HG02870 (cell line): ENCODE results near the gene SCAF4.
A peak's percentile ranks its signal among the peaks of the same experiment; 100 is the strongest.
"Not testable (repeated sequence)": the region's sequence is repeated elsewhere in the genome, so short reads cannot be mapped to it uniquely, and the experiment has no call there.

Experiments
- ATAC-seq: cut with Tn5 transposase; IDR thresholded peaks from one replicate; pipeline ENCODE4 v1.9.1; 2021; ENCODE audit warnings: mild to moderate bottlenecking, moderate library complexity; ENCODE audit not compliant: unreplicated experiment

Gene SCAF4

GRCh38 chr21:31737586-31738397, 5.9 kb upstream of the SCAF4 start:
- not testable (repeated sequence) for ATAC-seq

GRCh38 chr21:31735511-31735992, 3.6 kb upstream of the SCAF4 start:
- ATAC-seq: no peak

- no peak for ATAC-seq
These were observed 1.7 kb upstream of the SCAF4 start for GRCh38 chr21:31733551-31734149.

- ATAC-seq: no peak
These were observed 956 bp upstream of the SCAF4 start for GRCh38 chr21:31732597-31733550.

- ATAC-seq: peak; percentile 17
These were observed 662 bp downstream of the SCAF4 start for GRCh38 chr21:31731056-31731856.

DNA sequence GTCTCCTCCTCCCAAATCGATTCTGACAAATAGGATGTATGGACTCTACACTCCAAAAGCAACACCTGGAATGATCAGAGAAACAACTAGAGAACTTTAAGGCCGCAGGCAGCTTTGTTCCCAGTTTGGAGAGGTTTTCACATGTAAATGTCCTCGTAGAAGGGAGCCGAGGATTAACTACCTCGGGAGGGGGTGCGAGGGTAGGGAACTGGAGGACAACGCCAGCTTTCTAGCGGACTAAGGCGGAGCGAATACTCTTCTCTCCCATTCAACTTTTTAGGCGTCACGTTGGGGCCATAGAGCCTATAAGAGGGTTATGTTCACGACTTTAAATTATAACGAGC, 1.2 kb downstream of the SCAF4 start:
- ATAC-seq: no peak

DNA sequence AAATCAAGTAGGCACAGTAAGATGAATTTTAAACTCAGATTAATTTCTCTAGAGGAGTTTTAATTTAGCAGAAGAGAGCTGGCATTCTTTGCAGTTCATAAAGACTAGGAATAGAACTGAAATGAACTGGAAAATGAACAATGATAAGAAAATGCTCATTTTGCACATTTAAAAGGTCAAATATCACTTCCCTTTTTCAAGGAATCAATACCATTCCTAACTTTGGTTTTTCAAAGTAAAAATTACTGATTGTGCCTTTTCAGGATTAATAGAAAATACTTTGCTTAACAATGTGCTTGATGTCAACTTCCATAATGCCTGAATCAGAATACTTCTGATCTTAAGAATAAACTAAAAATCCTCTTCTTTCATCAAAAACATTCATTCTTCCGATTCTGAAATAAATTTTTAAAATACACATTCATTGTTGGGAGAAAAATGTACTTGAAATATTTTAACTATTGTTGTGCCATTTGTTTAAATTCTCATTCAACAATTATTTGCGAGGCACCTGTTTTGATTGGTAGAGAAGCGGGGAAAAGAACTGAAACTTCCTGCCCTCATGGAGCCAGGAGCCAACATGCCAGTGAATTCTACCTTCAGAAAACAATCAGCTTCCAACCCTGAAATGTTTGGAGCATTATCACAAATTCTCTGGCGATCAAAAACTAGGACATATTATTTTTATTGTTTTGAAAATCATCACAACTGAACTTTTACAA, 2.1 kb downstream of the SCAF4 start:
- ATAC-seq: no peak

GRCh38 chr21:31728952-31729351, 3.0 kb downstream of the SCAF4 start:
- ATAC-seq: no peak

DNA sequence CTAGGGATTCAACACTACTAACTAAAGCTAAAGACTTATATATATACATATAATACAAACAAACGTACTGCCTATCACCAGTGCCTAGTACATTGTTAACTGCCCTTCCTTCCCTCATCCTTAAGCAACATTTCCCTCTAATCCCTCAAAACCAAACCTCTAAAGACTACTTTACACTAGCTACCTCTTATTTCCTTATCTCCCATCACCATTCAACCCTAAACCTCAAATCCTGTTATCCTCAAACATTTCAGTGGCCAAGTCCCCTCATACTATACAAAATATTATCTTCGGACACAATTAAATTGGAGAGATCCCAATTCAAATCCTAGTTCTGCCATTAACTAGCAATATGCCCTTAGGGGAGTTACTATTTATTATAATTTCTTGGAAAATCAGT, 3.7 kb downstream of the SCAF4 start:
- no peak for ATAC-seq

DNA sequence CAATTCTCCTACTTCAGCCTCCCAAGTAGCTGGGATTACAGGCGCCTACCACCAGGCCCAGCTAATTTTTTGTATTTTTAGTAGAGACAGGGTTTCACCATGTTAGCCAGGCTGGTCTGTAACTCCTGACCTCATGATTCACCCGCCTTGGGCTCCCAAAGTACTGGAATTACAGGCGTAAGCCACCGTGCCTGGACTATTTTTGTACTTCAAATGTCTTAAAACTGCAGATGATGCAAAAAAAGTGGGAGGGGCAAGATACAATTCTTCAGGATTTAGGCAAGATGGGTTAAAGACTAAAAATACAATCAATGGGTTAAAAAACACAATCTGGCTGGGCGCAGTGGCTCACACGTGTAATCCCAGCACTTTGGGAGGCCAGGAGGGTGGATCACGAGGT, 4.7 kb downstream of the SCAF4 start:
- ATAC-seq: no peak

- no peak for ATAC-seq
These were observed 5.5 kb downstream of the SCAF4 start for GRCh38 chr21:31726407-31726806.

GRCh38 chr21:31725202-31725839, 6.6 kb downstream of the SCAF4 start:
- peak; percentile 75 for ATAC-seq

DNA sequence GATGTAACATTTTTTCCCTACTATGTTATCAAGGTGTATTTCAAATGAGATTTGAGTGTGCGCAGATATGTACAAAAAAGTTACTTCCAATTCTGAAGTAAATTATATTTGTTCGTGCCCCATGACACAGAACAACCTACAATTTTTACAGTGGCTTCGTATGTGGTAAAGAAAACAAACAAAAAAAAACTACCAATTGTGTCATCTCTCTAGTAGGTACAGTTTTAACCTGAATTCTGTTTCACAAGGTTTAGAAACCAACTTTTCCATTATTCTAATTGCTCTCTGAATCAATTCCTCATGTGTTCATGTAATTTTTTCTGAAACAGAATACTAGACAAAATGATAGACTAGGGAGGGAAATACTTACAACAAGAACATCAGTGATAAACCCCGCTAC, 7.4 kb downstream of the SCAF4 start:
- ATAC-seq: no peak

GRCh38 chr21:31721381-31721780, 10.5 kb downstream of the SCAF4 start:
- ATAC-seq: no peak

DNA sequence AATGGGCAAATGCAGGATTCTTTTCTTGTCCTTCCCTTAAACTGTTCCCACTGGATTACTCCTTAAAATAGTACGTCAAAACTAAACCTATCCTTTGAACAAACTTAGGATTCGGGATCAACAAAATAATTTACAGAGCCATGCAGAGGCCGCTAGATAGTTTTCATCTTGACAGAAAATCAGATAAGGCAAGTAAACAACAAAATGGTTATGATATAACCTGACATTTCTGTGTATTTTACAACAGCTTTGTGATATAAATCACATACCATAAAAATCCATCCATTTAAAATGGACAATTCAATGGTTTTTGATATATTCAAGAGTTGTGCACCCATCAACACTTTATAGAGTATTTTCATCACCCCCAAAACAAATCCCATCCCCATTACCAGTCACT, 11.2 kb downstream of the SCAF4 start:
- no peak for ATAC-seq

DNA sequence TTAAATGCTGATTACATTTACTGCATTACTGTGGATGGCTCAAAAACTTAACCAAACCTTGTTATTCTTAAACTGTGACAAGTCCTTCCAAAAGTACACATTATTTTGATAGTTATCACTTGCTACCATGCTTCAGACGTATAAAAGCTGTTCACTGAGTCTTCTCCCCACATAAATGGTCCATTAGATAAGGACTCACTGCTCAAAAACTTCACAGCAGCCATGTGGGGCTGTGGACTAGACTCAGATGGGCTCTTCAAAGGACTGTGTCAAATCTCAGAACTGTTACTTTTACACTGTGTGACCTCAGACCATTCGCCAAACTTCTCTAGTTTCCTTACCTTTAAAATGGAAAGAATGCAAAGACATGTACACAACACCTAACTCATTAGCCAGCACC, 11.6 kb downstream of the SCAF4 start:
- no peak for ATAC-seq

GRCh38 chr21:31716106-31716505, 15.8 kb downstream of the SCAF4 start:
- no peak for ATAC-seq

GRCh38 chr21:31714741-31715365, 17.1 kb downstream of the SCAF4 start:
- ATAC-seq: no peak
